ENCODE results near the gene STX8.

DNA sequence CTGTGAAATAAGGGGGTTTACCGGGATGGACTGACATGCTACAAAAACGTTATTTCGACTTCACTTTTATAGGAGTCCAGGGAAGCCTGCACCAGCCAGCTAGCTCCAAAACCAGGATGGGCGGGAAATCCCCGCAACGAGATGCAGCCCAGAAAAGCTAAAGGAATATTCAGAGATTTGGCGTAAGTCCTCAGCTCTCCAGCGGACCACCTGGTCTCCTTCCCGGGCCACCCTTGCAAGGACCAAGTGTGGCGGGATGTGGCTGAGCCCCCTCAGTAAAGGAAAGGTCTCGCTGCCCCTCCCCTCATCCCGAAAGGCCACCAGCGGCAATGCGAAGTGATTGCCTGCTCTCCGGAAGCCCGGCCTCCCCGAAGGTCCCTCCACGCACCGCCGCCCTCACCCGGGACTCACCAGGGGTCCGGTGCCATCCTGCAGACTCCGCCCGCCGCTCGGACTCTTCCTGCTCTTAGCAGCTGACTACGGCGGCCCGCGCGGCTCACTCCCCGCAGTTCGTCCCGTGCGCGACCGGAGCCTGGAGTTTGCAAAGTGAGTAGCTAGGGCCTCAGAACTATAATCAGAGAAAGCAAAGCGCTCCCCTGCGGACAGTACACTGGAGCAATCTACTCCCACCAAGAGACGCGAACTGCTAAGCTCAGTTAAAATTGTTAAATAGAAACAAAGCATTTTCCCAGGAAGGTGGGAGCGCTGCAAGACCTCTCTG is at the start of gene STX8:
- TF ChIP-seq, protein P1, sequence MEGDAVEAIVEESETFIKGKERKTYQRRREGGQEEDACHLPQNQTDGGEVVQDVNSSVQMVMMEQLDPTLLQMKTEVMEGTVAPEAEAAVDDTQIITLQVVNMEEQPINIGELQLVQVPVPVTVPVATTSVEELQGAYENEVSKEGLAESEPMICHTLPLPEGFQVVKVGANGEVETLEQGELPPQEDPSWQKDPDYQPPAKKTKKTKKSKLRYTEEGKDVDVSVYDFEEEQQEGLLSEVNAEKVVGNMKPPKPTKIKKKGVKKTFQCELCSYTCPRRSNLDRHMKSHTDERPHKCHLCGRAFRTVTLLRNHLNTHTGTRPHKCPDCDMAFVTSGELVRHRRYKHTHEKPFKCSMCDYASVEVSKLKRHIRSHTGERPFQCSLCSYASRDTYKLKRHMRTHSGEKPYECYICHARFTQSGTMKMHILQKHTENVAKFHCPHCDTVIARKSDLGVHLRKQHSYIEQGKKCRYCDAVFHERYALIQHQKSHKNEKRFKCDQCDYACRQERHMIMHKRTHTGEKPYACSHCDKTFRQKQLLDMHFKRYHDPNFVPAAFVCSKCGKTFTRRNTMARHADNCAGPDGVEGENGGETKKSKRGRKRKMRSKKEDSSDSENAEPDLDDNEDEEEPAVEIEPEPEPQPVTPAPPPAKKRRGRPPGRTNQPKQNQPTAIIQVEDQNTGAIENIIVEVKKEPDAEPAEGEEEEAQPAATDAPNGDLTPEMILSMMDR (IDR thresholded peaks at IDR 0.05) = 0 out of 2 replicates have a peak, but pooled peaks have one; percentile 14
- TF ChIP-seq ZFX (IDR thresholded peaks at IDR 0.05; ENCODE audit: borderline replicate concordance) = no peak

All from 22Rv1 (cell line).